Measurements from ENCODE around the gene GBGT1. TPM values are rescaled to one million over a fixed set of nuclear protein-coding genes. Genes with fewer than 3 reads are reported as not detected.

Gene GBGT1
- total RNA-seq = 10.4 TPM

DNA sequence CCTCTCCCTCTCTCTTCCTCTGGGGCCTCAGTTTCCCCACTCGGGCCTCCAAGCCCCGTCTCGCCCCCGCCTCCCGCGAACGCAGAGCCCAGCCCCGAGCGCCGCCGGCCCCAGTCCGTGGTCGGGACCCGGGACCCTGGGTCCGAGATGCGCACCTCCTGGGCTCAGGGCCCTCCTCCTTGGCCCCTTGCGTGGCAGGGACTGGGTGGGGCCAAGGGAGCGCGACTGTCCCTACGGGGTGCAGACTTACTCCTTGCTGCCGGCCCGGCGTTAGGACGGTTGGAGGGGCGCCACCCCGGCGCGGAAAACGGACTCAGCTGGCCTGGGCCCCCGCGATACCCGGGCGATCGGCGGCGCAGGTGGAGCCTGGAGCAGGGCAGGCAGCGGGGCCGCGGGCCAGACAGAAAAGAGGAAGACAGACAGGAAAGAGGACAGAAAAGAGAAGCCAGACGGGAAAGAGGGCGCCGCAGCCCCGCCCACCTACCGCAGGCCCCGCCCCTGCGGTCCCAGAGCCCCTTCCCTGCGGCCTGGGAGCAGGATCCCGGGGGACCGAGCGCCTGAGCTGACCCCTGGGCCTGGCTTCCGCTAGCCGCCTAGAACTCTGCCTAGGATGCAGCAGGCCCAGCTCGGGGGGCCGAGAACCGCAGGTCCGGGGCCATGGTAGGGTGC is at the start of gene GBGT1:
TSS of gene GBGT1 (minus strand) at position 411 of the 669 bp plus-strand sequence. CDS start 1,502 bp downstream, outside the sequence.

GRCh38 chr9:133208880-133209300 is 45.2 kb upstream of the GBGT1 start, which contains the start of gene OBP2B:
OBP2B (minus strand) TSS chr9:133209250; CDS start chr9:133209199, 51 bp downstream.

GRCh38 chr9:133121198-133121914 is 42.4 kb downstream of the GBGT1 start, which contains the start of gene RALGDS:
RALGDS (minus strand) TSS chr9:133121240; CDS start chr9:133121154, 86 bp downstream.

Other genes starting within 250 kb of the GBGT1 start
- 86.5 TPM for gene TSC1, start 219.3 kb downstream of the GBGT1 start, total RNA-seq
- 1.4 TPM for gene GFI1B, start 185.2 kb downstream of the GBGT1 start, total RNA-seq
- 48.3 TPM for gene GTF3C5, start 132.9 kb downstream of the GBGT1 start, total RNA-seq
- gene CEL, start 101.9 kb downstream of the GBGT1 start, total RNA-seq = 0.77 TPM
- gene RALGDS, start 42.7 kb downstream of the GBGT1 start, total RNA-seq = 72.9 TPM
- gene OBP2B, start 45.3 kb upstream of the GBGT1 start, total RNA-seq = not detected
- 2.0 TPM for gene ABO, start 111.3 kb upstream of the GBGT1 start, total RNA-seq
- 20.2 TPM for gene SURF6, start 172.3 kb upstream of the GBGT1 start, total RNA-seq
- gene MED22, start 184.2 kb upstream of the GBGT1 start, total RNA-seq = 50.6 TPM
- 1,215 TPM for gene RPL7A, start 184.3 kb upstream of the GBGT1 start, total RNA-seq
- gene SURF1, start 192.6 kb upstream of the GBGT1 start, total RNA-seq = 18.3 TPM
- 9.7 TPM for gene SURF2, start 192.6 kb upstream of the GBGT1 start, total RNA-seq
- 136 TPM for gene SURF4, start 212.1 kb upstream of the GBGT1 start, total RNA-seq
- gene STKLD1, start 212.5 kb upstream of the GBGT1 start, total RNA-seq = 1.3 TPM

Data from camera-type eye (tissue), 1 donor.